Prostate gland (tissue), 2 donors: Measurements from ENCODE around the gene RNPEP. TPM values are rescaled to one million over a fixed set of nuclear protein-coding genes. Genes with fewer than 3 reads are reported as not detected.

ENCODE experiments used
- DNase-seq: peaks from one replicate; pipeline ENCODE4 v3.0.0-alpha.2; 2019; ENCODE audit warnings: low spot score
- H3K27ac ChIP-seq, 2 donors: fragments of 200-600 bp; sonication (generic); 2 replicates each; pipeline ENCODE4 v1.5.1; 2017 to 2019
- H3K27me3 ChIP-seq: fragments of 200-600 bp; sonication (generic); replicated peaks from 2 replicates; pipeline ENCODE4 v1.5.1; 2019; ENCODE audit not compliant: insufficient read depth
- H3K36me3 ChIP-seq, 2 donors: fragments of 200-600 bp; sonication (generic); 1 replicate in 1 of 2; 2 replicates in 1 of 2; pipeline versions ENCODE4 v1.5.1 to v1.8.1; 2017 to 2019
- H3K4me1 ChIP-seq: fragments of 200-600 bp; sonication (generic); replicated peaks from 2 replicates; pipeline ENCODE4 v1.5.1; 2019
- H3K4me3 ChIP-seq, 2 donors: fragments of 200-600 bp; sonication (generic); 2 replicates each; pipeline ENCODE4 v1.5.1; 2017 to 2019
- H3K9me3 ChIP-seq: fragments of 200-600 bp; sonication (generic); 2 replicates; pipeline ENCODE4 v1.5.1; 2017
- POLR2A ChIP-seq: fragments of 450-650 bp; IDR thresholded peaks from one replicate; pipeline ENCODE4 v1.6.1; 2016; ENCODE audit warnings: antibody characterized with exemption, mild to moderate bottlenecking
- POLR2AphosphoS5 ChIP-seq: sonication (generic); formaldehyde crosslinking; IDR thresholded peaks from one replicate; pipeline ENCODE4 v1.6.1; 2017; ENCODE audit warnings: antibody characterized with exemption
- WGBS: methylation state at CpG from one replicate; pipeline ENCODE4 v1.1.5; 2018; 5-methylcytosine and 5-hydroxymethylcytosine counted together
- intact Hi-C: fragments of 100-400 bp; cut with DNase I; formaldehyde crosslinking; loops from one replicate; pipeline ENCODE4 v1.14.2; 2022
- total RNA-seq, 2 donors: library from RNA; depleted of rRNA; stranded (reverse); fragments of >200 nt; gene quantifications; one replicate each; pipeline ENCODE4 v1.1.0, GENCODE V29; 2016
- TF ChIP-seq, protein P1 (sequence below), 4 experiments: fragments of 200-600 bp in 2 of 4; fragments of 450-650 bp in 2 of 4; sonication (generic) in 2 of 4; IDR thresholded peaks; 1 replicate in 3 of 4; 2 replicates in 1 of 4; pipeline ENCODE4 v1.5.1; 2016 to 2019; ENCODE audit warnings: antibody characterized with exemption in 4 of 4, mild to moderate bottlenecking in 2 of 4, moderate library complexity in 2 of 4

RNPEP gene
- total RNA-seq, 2 donors from 2014 or later = 70.4 to 104 TPM

DNA sequence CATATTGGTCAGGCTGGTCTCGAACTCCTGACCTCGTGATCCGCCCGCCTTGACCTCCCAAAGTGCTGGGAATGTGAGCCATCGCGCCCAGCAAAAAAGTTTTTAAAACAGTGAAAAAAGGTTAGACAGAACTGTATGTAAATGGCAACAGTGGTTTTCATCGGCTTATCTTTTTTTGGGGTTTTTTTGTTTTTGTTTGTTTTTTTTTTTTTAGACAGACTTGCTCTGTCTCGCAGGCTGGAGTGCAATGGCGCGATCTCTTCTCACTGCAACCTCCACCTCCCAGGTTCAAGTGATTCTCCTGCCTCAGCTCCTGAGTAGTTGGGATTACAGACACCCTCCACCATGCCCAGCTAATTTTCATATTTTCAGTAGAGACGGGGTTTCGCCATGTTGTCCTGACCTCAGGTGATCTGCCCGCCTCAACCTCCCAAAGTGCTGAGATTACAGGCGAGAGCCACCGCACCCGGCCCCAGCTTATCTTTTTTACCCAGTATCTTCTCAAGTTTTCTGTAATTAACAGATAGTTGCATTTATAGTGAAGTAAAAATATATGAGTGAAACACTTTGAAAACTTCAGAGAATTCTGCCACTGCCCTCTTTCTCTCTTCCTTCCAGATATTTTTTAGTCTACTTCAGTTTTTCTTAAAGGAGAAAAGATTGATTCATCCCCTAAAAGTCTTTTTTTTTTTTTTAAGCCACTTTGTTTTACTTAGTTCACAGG lies 14.1 kb upstream of the RNPEP start:
- no peak overlapping the region for H3K27ac ChIP-seq
- DNase-seq = no peak
- intact Hi-C loops = no loop called here
- H3K4me3 ChIP-seq = no peak overlapping the region
- no peaks in the 10 kb centered on the region for H3K4me1 ChIP-seq
- no peaks in the 10 kb centered on the region for H3K36me3 ChIP-seq
- H3K27me3 ChIP-seq = no peaks in the 10 kb centered on the region
- no peaks in the 10 kb centered on the region for H3K9me3 ChIP-seq
- WGBS = 84% methylated on average over 16 of the region's 16 CpGs
- TF ChIP-seq, protein P1, sequence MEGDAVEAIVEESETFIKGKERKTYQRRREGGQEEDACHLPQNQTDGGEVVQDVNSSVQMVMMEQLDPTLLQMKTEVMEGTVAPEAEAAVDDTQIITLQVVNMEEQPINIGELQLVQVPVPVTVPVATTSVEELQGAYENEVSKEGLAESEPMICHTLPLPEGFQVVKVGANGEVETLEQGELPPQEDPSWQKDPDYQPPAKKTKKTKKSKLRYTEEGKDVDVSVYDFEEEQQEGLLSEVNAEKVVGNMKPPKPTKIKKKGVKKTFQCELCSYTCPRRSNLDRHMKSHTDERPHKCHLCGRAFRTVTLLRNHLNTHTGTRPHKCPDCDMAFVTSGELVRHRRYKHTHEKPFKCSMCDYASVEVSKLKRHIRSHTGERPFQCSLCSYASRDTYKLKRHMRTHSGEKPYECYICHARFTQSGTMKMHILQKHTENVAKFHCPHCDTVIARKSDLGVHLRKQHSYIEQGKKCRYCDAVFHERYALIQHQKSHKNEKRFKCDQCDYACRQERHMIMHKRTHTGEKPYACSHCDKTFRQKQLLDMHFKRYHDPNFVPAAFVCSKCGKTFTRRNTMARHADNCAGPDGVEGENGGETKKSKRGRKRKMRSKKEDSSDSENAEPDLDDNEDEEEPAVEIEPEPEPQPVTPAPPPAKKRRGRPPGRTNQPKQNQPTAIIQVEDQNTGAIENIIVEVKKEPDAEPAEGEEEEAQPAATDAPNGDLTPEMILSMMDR (IDR thresholded peaks at IDR 0.05) = no peak
- no peak for TF ChIP-seq POLR2AphosphoS5
- no peak for TF ChIP-seq POLR2A

DNA sequence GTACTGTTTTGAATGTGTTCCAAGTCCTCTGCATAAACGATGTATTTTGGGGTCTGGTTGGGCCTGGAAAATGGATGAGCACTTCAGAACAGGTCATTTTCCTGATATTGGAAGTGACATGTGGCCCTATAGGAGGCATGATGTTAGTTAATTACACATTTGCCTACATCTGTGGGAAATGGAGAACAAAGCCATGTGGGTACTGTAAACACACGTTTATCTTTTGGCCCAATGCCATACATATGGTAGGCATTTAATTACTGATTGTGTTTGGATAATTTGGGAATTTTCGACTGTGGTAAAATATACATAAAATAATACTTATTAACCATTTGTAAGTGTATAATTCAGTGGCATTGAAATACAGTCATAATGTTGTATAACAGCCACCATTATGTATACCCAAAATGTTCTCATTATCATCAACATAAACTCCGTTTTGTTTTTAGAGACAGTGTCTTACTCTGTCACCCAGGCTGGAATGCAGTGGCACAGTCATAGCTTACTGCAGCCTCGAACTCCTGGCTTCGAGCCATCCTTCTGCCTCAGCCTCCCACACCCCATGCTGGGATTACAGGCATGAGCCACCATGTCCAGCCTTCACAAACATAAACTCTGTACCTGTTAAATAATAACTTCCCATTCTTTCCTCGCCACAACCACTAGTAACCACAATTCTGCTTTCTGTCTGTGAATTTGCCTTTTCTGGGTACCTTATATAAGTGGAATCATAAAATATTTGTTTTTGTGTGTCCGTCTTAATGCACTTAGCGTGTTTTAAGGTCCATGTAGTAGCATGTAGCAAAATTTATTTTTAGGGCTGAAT lies 11.9 kb upstream of the RNPEP start:
- DNase-seq = no peak
- Histone ChIP-seq H3K27ac (no peak overlapping the region), H3K27me3 (no peaks in the 10 kb centered on the region), H3K9me3 (no peaks in the 10 kb centered on the region), H3K4me3 (no peak overlapping the region), H3K36me3 (no peaks in the 10 kb centered on the region), H3K4me1 (no peaks in the 10 kb centered on the region)
- intact Hi-C loops = no loop called here
- TF ChIP-seq POLR2A = no peak
- TF ChIP-seq POLR2AphosphoS5 = no peak
- TF ChIP-seq, protein P1 (IDR thresholded peaks at IDR 0.05) = no peak
- WGBS = 57% methylated on average over 9 of the region's 9 CpGs

- Histone ChIP-seq H3K27ac (peak overlapping the region; percentile 81 to 89), H3K9me3 (no peaks in the 10 kb centered on the region), H3K27me3 (no peaks in the 10 kb centered on the region), H3K4me1 (no peaks in the 10 kb centered on the region), H3K4me3 (peak overlapping the region; percentile 69 to 95), H3K36me3 (no peaks in the 10 kb centered on the region)
- peak; percentile 67 for DNase-seq
- intact Hi-C loops = loop anchor here (5.0 kb wide), 1 partner anchor 155 kb away; the partner anchor contains the start of gene IPO9
- whole genome bisulfite sequencing = 10% methylated on average over 17 of the region's 31 CpGs
- no peak for TF ChIP-seq POLR2AphosphoS5
- no peak for TF ChIP-seq POLR2A
- TF ChIP-seq, protein P1 (IDR thresholded peaks at IDR 0.05) = no peak
Observed at GRCh38 chr1:201982082-201982622, 296 bp upstream of the RNPEP start.

DNA sequence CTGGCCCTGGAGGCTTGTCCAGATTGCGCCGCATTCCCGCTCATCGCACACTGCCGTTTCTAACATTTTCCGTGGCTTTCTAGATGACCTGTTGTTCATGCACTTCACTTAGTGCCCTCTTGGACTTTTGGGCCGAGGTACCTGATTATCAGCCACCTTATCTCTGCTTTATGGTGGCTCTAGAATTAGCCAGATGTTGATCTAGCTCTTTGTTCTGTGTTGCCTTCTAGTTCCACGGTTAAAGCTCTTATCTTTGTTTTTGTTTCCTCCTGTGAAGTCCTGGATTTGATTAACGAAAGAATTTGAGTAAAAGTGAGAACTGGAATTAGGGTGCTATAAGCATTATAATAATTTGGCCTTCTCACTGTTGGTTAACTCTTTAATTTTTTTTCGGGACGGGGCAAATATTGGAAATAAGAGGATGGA lies 945 bp downstream of the RNPEP start:
- DNase-seq = no peak
- peak overlapping the region; percentile 81 to 89 for H3K27ac ChIP-seq
- WGBS = 9% methylated on average over 11 of the region's 11 CpGs
- H3K4me1 ChIP-seq = no peaks in the 10 kb centered on the region
- peak overlapping the region; percentile 69 to 95 for H3K4me3 ChIP-seq
- TF ChIP-seq POLR2AphosphoS5 = no peak
- no peaks in the 10 kb centered on the region for H3K36me3 ChIP-seq
- H3K27me3 ChIP-seq = no peaks in the 10 kb centered on the region
- H3K9me3 ChIP-seq = no peaks in the 10 kb centered on the region
- intact Hi-C loops = loop anchor here (5.0 kb wide), 1 partner anchor 156 kb away; the partner anchor contains the start of gene IPO9

DNA sequence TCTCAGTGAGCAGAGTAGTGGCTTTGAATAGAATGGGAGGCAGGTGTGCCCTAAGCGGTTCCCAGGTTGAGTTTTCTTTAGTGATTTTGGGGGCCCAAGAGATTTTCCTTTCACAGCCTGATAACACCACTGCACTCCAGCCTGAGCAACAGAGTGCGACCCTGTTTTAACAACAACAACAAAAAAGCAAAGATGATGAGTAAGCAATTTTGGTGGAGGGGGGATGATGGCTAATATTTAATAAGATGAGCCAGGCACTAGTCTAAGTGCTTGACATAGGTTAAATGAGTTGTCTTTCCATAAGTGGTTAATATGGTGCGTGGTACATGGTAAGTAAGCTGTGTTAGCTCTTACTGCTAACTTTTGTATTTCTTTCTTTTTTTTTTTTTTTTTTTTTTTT lies 2.0 kb downstream of the RNPEP start:
- peaks cover 0 to 3% of the 10 kb centered on the region in 2 donors for H3K36me3 ChIP-seq
- no peaks in the 10 kb centered on the region for H3K9me3 ChIP-seq
- H3K4me1 ChIP-seq = no peaks in the 10 kb centered on the region
- no peak overlapping the region for H3K27ac ChIP-seq
- WGBS = 95% methylated on average over 3 of the region's 3 CpGs
- intact Hi-C loops = loop anchor here (5.0 kb wide), 1 partner anchor 157 kb away; the partner anchor contains the start of gene IPO9
- no peaks in the 10 kb centered on the region for H3K27me3 ChIP-seq
- no peak overlapping the region for H3K4me3 ChIP-seq
- TF ChIP-seq POLR2A = no peak
- TF ChIP-seq POLR2AphosphoS5 = no peak
- TF ChIP-seq, protein P1 (IDR thresholded peaks at IDR 0.05) = no peak
- DNase-seq = no peak
